Measurements from ENCODE around the gene SH2D4B. TPM values are rescaled to one million over a fixed set of nuclear protein-coding genes. Genes with fewer than 3 reads are reported as not detected.

The SH2D4B gene
- total RNA-seq, 1 experiment from 2014 or later = 0.10 TPM

GRCh38 chr10:80687476-80687789 is 149.7 kb downstream of the SH2D4B start:
- BruUV-seq (replicated peaks) = no TSS peak

DNA sequence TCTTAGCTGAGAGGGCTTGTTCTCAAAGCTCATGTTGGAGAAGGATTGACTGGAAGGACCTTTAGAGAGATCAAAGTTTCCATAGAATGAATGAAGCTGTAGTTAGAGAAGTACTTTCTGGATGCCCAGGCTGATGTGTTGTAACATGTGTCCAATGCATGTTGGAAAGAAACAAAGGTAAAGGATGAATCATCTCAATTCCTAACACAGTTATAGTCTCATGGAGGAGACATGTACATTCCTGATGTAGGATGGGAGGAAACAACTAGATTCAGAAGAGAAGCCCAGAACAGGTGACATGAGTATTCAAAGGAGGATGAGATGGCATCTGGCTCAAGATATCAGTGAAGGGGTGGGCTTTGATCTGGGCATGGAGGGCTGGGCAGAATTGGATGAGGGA is 152.7 kb downstream of the SH2D4B start:
- H3K9me3 ChIP-seq (ENCODE audit: control insufficient read depth, insufficient read depth, low read depth, low read length) = no peaks in the 10 kb centered on the region
- intact Hi-C loops (cut with micrococcal nuclease; ENCODE audit: unreplicated experiment) = no loop called here
- DNase-seq (ENCODE audit: low read depth, low spot score) (no peak), ATAC-seq (no peak)
- no peak overlapping the region for H3K27ac ChIP-seq (ENCODE audit: low read length)
- no peaks in the 10 kb centered on the region for H3K36me3 ChIP-seq (ENCODE audit: control insufficient read depth, insufficient read depth, low read length)
- in situ Hi-C loops (cut with HindIII; ENCODE audit: low pct_unique_long_range_greater_than_20kb, low sequenced_read_pairs) = no loop called here
- CTCF ChIA-PET = no interaction called here
- H3K4me3 ChIP-seq (ENCODE audit: low read depth in 2 of 2, low read length in 2 of 2) = no peak overlapping the region
- POLR2A ChIA-PET = no interaction called here
- BruUV-seq (replicated peaks) = no TSS peak
- no peaks in the 10 kb centered on the region for H3K4me1 ChIP-seq (ENCODE audit: control insufficient read depth, insufficient read depth, low read length)
- TF ChIP-seq SIN3A (IDR thresholded peaks at IDR 0.05; ENCODE audit: borderline replicate concordance, insufficient read depth, low read depth, low read length) = no peak
- H3K27me3 ChIP-seq (ENCODE audit: control insufficient read depth, insufficient read depth, low read length) = peaks cover 6% of the 10 kb centered on the region; the same call in 1 of the 2 replicates

More at GRCh38 chr10:80687476-80687789, 149.7 kb downstream of the SH2D4B start:
- peaks cover 5% of the 10 kb centered on the region; the same call in 1 of the 2 replicates for H3K27me3 ChIP-seq (ENCODE audit: control insufficient read depth, insufficient read depth, low read length)
- no peak for DNase-seq (ENCODE audit: low read depth, low spot score)
- intact Hi-C loops (cut with micrococcal nuclease; ENCODE audit: unreplicated experiment) = no loop called here
- H3K4me3 ChIP-seq (ENCODE audit: low read depth in 2 of 2, low read length in 2 of 2) = no peak overlapping the region
- no peaks in the 10 kb centered on the region for H3K36me3 ChIP-seq (ENCODE audit: control insufficient read depth, insufficient read depth, low read length)
- in situ Hi-C loops (cut with HindIII; ENCODE audit: low pct_unique_long_range_greater_than_20kb, low sequenced_read_pairs) = no loop called here
- TF ChIP-seq REST (IDR thresholded peaks at IDR 0.05; ENCODE audit: insufficient read depth in 1 of 2, low read depth in 2 of 2, low read length in 1 of 2) (no peak), CTCF (IDR thresholded peaks at IDR 0.05) (no peak), POLR2AphosphoS5 (IDR thresholded peaks at IDR 0.05; ENCODE audit: low read depth, low read length) (no peak), SIN3A (IDR thresholded peaks at IDR 0.05; ENCODE audit: borderline replicate concordance, insufficient read depth, low read depth, low read length) (no peak), TCF7L2 (IDR thresholded peaks at IDR 0.05; ENCODE audit: low read depth, low read length) (no peak)
- no peak for ATAC-seq
- H3K27ac ChIP-seq (ENCODE audit: low read length) = no peak overlapping the region
- no peaks in the 10 kb centered on the region for H3K9me3 ChIP-seq (ENCODE audit: control insufficient read depth, insufficient read depth, low read depth, low read length)
- ChIA-PET CTCF (interaction anchor here (1.5 kb wide), 1 partner anchor 12 kb away, joined by 6 read pairs; no protein-coding TSS in a partner anchor), POLR2A (interaction anchor here (0.7 kb wide), 1 partner anchor 336 kb away, joined by 7 read pairs; no protein-coding TSS in a partner anchor)
- H3K4me1 ChIP-seq (ENCODE audit: control insufficient read depth, insufficient read depth, low read length) = no peaks in the 10 kb centered on the region

DNA sequence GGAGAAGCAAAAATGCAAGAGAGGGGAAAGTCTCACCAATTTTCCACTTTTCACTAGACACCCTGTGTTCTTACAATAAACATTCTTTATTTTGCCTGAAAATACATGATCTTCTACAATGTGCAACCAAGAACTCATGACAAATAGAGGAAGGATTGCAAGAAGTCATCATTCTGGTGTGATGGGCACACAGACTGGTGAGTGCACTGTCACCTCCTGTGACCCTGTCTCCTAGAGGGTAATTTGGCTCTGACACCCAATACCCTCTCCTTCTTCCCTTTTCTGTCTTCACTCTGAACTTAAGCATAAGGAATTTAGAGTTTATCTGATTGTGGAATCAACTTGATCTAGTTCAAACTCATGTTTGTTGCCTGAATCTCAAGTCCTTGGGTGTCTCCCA is 153.7 kb downstream of the SH2D4B start:
- CTCF ChIA-PET = no interaction called here
- H3K27ac ChIP-seq (ENCODE audit: low read length) = no peak overlapping the region
- DNase-seq (ENCODE audit: low read depth, low spot score) = no peak
- no peak overlapping the region for H3K4me3 ChIP-seq (ENCODE audit: low read depth in 2 of 2, low read length in 2 of 2)
- no peaks in the 10 kb centered on the region for H3K4me1 ChIP-seq (ENCODE audit: control insufficient read depth, insufficient read depth, low read length)
- no peaks in the 10 kb centered on the region for H3K36me3 ChIP-seq (ENCODE audit: control insufficient read depth, insufficient read depth, low read length)
- in situ Hi-C loops (cut with HindIII; ENCODE audit: low pct_unique_long_range_greater_than_20kb, low sequenced_read_pairs) = no loop called here
- H3K9me3 ChIP-seq (ENCODE audit: control insufficient read depth, insufficient read depth, low read depth, low read length) = no peaks in the 10 kb centered on the region
- no TSS peak for BruUV-seq (replicated peaks)
- no peak for ATAC-seq
- intact Hi-C loops (cut with micrococcal nuclease; ENCODE audit: unreplicated experiment) = no loop called here
- no peak for TF ChIP-seq POLR2AphosphoS5 (IDR thresholded peaks at IDR 0.05; ENCODE audit: low read depth, low read length)
- no peak for TF ChIP-seq SIN3A (IDR thresholded peaks at IDR 0.05; ENCODE audit: borderline replicate concordance, insufficient read depth, low read depth, low read length)
- TF ChIP-seq REST (IDR thresholded peaks at IDR 0.05; ENCODE audit: insufficient read depth in 1 of 2, low read depth in 2 of 2, low read length in 1 of 2) = no peak
- no peak for TF ChIP-seq TCF7L2 (IDR thresholded peaks at IDR 0.05; ENCODE audit: low read depth, low read length)
- no peak for TF ChIP-seq CTCF (IDR thresholded peaks at IDR 0.05)
- POLR2A ChIA-PET = no interaction called here
- H3K27me3 ChIP-seq (ENCODE audit: control insufficient read depth, insufficient read depth, low read length) = peaks cover 9% of the 10 kb centered on the region; the same call in 1 of the 2 replicates
